ENCODE measurements around the gene SUPT6H.
A peak's percentile ranks its signal among the peaks of the same experiment; 100 is the strongest.
"Not testable (repeated sequence)": the region's sequence is repeated elsewhere in the genome, so short reads cannot be mapped to it uniquely, and the experiment has no call there.

The SUPT6H gene

DNA sequence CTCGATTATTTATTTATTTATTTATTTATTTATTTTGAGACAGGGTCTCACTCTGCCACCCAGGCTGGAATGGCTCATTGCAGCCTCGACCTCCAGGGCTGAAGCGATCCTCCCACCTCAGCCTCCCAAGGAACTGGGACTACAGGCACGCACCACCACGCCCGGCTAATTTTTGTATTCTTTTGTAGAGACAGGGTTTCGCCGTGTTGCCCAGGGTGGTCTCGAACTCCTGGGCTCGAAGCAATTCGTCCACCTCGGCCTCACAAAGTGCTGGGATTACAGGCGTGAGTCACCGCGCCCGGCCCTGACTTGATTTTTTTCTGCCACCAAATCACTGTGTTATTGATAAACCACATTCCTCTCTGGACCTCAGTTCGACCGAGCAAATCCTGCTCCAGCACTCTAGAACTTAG is 57.0 kb downstream of the SUPT6H start:
- DNase-seq (ENCODE audit: low spot score): no peak

DNA sequence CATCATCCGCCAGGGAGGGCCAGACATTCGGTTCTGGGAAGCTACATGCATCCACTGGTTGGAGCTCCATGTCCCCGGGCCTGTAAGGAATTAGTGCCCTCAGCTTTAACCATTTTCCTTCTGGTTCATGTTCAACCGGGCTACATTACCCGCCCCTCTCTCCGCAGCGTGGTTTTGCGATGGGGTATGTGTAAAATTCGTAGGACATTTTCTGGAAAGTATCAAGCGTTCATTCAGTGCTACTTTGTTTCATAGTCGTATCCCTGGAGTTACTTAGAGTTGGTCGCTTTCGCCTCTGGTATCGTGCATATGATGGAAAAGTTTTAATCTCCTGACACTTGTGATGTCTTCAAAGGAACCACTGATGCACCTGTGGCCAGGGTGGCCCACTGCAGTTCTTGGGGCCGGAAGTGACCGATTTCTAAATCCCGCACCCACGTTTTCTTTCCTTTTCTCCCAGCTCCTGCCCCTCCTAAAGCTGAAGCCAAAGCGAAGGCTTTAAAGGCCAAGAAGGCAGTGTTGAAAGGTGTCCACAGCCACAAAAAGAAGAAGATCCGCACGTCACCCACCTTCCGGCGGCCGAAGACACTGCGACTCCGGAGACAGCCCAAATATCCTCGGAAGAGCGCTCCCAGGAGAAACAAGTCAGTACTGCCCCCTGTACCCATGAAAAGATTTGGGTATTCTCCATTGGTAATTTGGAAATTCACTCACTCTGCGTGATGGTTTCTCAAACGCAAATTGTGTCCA is 58.4 kb downstream of the SUPT6H start:
- DNase-seq (ENCODE audit: low spot score): peak; percentile 3

DNA sequence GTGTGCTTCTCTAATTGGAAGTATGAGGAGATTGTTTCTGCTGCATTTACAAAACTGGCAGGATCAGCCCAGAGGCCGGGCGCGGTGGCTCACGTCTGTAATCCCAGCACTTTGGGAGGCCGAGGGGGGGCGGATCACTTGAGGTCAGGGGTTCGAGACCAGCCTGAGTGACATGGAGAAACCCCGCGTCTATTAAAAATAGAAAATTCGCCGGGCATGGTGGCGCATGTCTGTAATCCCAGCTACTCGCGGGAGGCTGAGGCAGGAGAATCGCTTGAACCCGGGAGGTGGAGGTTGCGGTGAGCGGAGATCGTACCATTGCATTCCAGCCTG is 59.0 kb downstream of the SUPT6H start:
- DNase-seq (ENCODE audit: low spot score): not testable (repeated sequence)

DNA sequence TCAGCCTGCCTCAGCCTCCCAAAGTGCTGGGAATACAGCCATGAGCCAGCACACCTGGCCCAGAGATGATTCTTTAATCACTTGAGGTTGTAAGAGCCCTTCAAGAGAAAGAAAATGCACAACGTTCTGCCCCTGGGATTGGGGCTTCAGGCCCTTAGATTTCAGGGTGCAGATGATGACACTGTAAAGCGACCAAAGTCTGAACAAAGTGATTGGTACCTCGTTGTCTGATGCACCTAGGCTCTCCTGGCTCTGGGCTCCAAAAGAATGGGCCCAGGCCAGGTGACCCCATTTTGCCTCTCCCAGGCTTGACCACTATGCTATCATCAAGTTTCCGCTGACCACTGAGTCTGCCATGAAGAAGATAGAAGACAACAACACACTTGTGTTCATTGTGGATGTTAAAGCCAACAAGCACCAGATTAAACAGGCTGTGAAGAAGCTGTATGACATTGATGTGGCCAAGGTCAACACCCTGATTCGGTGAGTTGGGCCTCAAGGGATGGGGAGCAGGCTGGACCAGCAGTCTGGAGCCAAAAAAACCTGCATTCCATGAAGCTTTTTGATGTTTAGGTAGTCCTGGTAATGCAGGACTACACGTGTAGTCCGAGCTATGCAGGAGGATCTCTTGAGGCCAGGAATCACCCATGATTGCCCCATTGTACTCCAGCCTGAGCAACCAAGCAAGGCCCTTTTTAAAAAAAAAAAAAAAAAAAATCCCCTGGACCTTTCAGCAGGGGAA is 60.6 kb downstream of the SUPT6H start:
- no peak for DNase-seq (ENCODE audit: low spot score)

DNA sequence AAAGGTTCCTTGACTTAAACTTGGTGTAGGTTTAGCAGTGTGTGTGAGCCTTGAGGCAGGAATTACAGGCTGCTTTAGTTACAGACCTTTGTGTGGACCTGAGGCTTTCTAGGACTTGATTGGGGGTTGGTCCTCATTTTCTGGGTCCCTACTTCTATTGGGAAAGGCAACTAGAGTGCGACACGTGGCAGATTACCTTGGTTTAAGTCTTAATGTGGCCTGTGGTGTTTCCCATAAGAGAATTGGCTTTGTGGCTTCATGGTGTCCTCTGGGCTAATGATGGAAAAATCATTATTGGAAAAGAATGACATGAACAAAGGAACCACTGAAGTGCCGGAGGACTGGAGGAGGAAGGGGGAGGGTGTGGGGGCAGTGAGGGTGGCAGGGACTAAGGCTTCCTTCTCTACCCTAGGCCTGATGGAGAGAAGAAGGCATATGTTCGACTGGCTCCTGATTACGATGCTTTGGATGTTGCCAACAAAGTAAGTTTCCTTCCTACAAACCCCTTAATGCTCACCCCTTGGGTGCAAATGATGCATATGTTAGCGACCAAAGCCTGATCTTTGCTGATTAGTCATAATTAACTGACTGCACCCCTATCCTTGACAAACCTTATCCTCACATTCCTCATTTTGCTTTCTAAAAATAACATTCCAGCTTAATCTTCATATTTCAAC is 61.3 kb downstream of the SUPT6H start:
- DNase-seq (ENCODE audit: low spot score): no peak

DNA sequence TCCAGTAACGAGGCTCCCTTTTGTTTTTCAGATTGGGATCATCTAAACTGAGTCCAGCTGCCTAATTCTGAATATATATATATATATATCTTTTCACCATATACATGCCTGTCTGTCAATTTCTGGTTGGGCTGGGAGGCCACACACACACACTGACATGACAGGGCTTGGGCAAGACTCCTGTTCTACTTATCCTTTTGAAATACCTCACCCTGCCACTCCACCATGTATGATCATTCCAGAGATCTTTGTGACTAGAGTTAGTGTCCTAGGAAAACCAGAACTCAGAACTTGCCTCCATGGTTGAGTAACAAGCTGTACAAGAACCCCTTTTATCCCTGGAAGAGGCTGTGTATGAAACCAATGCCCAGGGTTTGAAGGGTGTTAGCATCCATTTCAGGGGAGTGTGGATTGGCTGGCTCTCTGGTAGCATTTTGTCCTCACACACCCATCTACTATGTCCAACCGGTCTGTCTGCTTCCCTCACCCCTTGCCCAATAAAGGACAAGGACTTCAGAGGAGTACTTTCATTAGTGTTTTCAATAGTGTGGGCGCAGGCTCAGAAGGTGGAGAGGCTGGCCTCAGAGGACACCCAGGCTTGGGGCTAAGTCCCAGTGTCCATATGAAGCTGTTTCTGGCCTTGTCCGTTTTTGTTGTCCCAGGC is 62.0 kb downstream of the SUPT6H start:
- not testable (repeated sequence) for DNase-seq (ENCODE audit: low spot score)

DNA sequence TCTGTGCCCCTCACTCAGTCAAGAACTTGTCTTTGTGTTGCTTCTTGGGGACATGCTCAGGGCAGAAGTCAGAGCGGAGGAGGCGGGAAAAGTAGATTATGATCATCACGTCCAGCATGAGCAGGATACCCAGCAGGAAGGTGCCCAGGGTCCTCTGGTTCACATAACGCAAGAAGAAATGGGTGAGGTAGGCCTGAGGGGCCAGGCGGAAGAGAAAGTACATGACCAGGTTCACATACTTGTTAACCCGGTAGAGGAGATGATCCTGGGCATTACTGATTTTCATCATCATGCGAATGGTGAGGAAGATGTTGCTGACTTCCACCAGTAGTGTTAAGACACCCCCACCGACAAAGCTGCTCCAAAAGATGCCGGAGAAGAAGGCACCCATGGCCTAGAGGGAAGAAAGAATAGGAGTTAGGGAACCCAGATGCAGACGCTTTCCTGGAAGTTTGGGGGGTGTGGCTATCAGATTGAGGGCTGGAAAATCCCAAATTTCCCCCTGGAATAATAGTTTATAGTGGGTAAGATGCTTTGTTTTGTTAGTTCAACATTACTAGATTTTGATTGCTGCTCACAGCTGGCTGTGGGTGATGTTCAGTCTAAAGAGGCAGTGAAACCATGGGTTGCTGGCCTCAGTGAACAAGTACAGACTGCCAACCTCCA is 62.6 kb downstream of the SUPT6H start:
- DNase-seq (ENCODE audit: low spot score): no peak

DNA sequence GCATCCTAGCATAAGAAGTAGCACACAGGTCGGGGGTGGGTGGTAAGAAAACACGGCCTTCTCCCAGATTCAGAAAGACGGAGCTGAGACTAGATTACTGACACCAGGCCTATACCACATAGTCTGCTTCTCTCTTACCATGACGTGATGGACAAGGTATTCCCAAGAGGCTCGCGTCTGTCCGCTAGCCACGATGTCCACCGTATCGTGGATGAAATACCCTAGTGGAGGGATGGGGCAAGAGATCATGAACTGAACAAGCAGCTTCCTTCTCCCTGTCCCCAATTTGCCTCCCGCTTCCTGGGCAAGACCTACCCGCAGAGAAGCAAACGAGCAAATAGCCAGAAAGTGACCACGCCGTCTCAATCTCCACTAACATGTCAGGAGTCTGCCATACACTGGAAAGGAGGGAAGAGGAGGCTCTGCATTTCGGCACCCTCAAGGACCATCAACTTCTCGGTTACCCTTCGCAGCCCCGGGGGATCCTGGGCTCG is 63.2 kb downstream of the SUPT6H start:
- DNase-seq (ENCODE audit: low spot score): no peak

DNA sequence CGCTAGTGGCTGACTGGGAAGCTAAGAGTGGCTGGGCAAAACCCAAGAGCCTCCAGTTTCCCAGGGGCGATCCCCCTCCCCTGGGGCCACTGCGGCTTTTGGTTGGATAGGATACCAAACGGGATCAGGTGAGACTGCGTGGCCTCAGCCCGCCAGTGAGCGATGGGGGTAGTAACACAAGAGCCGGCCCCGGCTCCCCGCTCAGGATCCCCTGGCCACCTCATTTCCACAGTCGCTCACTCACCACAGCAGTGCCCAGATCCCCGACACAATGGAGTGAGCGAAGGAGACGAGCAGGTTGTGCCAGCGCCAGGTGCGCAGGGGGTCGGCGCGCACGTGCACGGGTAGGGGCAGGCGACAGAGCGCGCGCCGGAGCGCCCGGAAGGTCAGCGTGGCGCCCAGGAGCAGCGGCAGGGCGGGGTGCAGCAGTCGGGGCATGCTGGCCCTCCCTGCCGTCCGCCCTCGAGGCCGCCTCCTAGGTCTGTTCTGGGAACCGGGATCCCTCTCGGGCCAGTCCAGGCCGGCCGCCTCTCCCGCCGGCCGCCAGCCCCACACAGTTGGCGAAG is 63.7 kb downstream of the SUPT6H start:
- peak; percentile 86 for DNase-seq (ENCODE audit: low spot score)

DNA sequence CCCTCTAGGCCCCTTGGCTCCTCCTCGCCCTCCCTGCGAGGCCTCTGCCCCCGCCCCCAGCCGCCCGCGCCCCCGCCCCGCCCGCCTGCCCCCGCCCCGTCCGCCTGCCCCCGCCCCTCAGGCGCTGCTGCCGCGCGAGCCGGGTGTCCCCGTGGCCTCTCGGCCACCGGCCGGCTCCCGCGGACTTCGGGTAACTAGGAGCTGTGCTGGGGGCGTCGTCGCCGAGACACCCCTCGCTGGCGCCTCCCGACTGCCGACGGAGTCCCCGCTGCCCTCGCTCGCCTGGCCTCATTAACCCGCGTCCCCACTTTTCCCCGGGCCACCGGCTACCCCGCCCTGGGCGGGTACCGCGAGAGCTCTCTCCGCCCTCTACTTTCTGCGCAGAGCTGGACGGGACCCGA is 64.2 kb downstream of the SUPT6H start, which contains the start of gene TLCD1:
Gene TLCD1, minus strand, starts transcription at position 8 of the 401 bp plus-strand sequence. CDS start 136 bp downstream, outside the sequence.
- no peak for DNase-seq (ENCODE audit: low spot score)

DNA sequence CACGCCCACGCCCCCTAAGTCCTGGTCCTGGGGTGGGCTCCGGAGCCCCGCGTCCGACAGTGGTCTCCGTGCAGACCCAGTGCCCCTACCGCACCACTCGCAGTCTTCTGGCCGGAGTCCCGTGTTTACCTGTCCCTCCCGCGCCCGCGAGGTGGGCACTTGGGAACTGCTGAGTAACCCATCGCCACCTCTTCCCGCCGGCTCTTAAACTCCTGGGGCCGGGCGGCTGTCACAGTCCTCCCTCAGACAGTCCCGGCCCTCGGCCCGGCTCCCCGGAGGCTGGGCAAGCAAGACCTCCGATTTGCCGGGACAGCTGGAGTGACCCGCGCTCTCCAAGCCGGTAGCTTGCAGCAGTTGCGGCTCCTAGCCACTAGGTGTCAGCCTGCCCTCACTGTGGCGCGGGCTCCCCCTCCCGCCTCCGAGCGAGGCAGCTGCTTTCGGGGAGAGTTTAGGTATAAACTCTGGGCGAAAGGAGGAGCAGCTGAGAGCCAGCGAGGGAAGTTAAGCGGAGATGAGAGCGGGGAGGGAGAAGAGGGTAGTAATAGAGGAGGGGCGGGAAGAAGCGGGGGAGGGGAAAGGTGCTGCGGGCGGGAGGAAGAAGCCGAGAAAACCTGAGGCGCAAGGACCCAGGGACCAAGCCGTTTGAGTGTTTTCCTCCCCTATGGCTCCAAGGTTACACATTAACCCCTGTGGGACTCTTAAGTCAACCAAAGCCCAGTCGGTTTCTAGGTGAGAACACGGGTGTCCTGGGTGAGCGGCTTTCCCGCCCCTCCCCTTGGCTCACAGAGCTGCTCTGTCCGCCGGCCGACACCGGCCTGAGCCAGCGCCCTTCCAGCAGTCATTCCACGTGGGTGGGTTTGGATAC is 64.9 kb downstream of the SUPT6H start:
- peak; percentile 88 for DNase-seq (ENCODE audit: low spot score)

DNA sequence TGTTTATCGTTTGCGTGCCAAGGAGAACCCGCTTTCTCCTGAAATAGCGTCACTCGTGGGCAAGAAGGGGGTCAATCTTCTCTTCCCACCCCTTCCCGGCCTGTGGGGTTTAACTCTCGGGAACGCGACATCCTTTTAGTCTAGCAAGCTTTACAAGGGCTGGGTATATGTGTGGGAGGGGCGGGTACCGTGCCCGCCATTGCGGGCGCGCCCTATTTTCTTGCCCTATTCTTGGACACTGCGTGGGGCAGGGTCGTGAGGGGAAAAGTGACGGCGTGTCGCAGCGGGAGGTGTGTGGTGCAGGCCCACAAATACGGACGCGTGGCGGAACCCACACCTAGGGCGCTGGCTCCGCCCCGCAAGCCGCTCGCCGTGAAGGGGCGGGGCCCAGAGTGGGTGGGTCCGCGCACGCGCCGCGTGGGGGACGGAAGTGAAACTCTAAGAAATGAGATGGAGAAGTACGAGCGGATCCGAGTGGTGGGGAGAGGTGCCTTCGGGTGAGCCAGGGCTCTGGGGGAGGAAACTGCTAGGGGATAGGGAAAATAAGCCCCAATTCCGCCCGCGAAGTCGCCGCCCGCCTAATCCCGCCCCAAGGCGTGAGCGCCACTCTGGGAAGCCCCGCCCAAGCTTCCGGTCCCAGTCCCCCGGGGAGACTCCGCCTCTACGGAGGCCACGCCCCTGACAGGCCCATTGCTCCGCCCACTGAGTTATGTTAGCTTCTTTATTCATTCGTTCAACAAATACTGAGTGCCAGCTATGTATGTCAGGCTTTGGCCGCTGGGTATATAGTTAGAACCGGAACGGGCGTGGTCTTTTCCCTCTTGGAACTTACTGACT is 66.6 kb downstream of the SUPT6H start, which contains the start of gene NEK8:
Gene NEK8, plus strand, starts transcription at position 425 of the 837 bp plus-strand sequence. Its CDS starts 26 bp downstream, at position 451.
- peak; percentile 96 for DNase-seq (ENCODE audit: low spot score)

DNA sequence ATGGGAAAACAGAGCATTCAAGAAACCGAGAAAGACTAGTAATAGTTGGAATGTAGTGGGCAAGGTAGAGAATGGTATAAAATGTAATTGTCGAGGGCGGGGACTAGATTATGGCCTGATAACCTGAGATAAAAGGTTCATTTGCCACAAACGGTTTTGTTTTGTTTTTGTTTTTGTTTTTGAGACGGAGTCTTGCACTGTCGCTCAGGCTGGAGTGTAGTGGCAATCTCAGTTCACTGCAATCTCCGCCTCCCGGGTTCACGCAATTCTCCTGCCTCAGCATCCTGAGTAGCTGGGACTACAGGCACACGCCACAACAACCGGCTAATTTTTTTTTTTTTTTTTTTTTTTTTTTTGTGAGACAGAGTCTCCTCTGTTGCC is 67.9 kb downstream of the SUPT6H start:
- no peak for DNase-seq (ENCODE audit: low spot score)

DNA sequence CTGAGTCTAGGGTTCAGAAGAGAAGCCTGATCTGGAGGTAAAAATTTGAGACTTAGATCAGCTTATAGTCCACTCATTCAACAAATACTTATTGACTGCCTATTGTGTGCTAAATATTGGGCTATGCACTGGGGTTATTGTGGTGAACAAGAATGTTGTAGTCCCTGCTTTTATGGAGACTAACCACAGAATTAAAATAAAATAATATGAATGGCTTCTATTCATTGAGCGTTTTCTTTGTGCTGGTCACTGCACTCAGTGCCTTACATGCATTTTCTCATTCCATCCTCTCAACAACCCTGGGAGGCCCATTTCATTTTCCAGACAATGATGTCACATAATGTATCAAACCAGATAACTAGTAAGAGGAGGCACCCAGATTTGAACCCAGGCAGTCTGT is 71.3 kb downstream of the SUPT6H start:
- no peak for DNase-seq (ENCODE audit: low spot score)

DNA sequence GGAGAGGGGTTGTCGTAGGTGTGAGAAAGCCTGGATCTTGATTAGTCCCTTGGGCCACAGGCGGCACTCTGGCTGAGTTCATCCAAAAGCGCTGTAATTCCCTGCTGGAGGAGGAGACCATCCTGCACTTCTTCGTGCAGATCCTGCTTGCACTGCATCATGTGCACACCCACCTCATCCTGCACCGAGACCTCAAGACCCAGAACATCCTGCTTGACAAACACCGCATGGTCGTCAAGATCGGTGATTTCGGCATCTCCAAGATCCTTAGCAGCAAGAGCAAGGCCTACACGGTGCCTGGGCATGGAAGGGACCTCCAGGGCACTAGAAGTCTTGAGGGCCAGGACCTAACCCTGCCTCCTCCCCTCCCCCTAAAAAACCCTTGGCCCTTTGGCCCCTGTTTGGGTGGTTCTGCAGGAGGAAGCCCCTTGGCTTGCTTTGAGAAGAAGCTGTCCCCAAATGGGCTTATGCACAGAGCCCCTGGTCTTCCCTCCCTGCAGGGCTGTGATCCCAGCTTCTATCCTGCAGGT is 72.8 kb downstream of the SUPT6H start:
- DNase-seq (ENCODE audit: low spot score): no peak

DNA sequence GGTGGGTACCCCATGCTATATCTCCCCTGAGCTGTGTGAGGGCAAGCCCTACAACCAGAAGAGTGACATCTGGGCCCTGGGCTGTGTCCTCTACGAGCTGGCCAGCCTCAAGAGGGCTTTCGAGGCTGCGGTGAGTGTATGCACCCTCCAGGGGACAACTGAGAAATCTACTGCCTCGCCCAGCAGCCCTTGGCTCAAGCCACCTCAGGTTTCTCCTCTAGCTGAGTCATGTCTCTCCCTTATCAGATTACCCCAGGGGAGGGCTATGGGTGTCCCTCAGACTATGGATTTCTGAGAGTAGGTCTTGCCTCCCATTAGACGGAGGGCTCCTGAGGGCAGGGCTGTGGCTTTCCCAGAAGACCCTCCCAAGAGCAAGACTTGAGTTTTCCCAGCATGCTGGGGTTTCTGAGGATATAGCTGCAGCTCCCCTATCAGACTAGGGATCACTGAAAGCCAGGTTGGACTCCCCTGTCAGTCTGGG is 73.3 kb downstream of the SUPT6H start:
- DNase-seq (ENCODE audit: low spot score): no peak

DNA sequence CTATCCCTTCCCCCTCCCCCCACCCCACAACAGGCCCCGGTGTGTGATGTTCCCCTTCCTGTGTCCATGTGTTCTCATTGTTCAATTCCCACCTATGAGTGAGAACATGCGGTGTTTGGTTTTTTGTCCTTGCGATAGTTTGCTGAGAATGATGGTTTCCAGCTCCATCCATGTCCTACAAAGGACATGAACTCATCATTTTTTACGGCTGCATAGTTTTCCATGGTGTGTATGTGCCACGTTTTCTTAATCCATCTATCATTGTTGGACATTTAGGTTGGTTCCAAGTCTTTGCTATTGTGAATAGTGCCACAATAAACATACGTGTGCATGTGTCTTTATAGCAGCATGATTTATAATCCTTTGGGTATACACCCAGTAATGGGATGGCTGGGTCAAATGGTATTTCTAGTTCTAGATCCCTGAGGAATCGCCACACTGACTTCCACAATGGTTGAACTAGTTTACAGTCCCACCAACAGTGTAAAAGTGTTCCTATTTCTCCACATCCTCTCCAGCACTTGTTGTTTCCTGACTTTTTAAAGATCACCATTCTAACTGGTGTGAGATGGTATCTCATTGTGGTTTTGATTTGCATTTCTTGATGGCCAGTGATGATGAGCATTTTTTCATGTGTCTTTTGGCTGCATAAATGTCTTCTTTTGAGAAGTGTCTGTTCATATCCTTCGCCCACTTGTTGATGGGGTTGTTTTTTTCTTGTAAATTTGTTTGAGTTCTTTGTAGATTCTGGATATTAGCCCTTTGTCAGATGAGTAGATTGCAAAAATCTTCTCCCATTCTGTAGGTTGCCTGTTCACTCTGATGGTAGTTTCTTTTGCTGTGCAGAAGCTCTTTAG is 74.1 kb downstream of the SUPT6H start:
- not testable (repeated sequence) for DNase-seq (ENCODE audit: low spot score)

DNA sequence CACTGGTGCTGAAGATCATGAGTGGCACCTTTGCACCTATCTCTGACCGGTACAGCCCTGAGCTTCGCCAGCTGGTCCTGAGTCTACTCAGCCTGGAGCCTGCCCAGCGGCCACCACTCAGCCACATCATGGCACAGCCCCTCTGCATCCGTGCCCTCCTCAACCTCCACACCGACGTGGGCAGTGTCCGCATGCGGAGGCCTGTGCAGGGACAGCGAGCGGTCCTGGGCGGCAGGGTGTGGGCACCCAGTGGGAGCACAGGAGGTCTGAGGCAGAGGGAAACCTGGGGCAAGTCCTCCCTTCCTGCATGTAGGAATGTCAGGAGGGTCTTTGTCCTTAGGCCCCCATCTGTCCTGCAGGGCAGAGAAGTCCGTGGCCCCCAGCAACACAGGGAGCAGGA is 75.3 kb downstream of the SUPT6H start:
- DNase-seq (ENCODE audit: low spot score): no peak
